PC-9 (cell line): ENCODE results near the gene LHFPL2.

Experiments
- EZH2 ChIP-seq: fragments of 200-600 bp; sonication (generic); IDR thresholded peaks from 2 replicates; pipeline ENCODE4 v1.8.0; 2017; ENCODE audit warnings: antibody characterized with exemption, low read depth
- TF ChIP-seq, protein P1 (sequence below): fragments of 200-600 bp; sonication (generic); conservative IDR thresholded peaks from 2 replicates; pipeline ENCODE4 v1.6.1; 2017; ENCODE audit warnings: mixed run types, antibody characterized with exemption, mild to moderate bottlenecking, moderate library complexity

GRCh38 chr5:78562001-78562400, 86.6 kb downstream of the LHFPL2 start:
- TF ChIP-seq, protein P1, sequence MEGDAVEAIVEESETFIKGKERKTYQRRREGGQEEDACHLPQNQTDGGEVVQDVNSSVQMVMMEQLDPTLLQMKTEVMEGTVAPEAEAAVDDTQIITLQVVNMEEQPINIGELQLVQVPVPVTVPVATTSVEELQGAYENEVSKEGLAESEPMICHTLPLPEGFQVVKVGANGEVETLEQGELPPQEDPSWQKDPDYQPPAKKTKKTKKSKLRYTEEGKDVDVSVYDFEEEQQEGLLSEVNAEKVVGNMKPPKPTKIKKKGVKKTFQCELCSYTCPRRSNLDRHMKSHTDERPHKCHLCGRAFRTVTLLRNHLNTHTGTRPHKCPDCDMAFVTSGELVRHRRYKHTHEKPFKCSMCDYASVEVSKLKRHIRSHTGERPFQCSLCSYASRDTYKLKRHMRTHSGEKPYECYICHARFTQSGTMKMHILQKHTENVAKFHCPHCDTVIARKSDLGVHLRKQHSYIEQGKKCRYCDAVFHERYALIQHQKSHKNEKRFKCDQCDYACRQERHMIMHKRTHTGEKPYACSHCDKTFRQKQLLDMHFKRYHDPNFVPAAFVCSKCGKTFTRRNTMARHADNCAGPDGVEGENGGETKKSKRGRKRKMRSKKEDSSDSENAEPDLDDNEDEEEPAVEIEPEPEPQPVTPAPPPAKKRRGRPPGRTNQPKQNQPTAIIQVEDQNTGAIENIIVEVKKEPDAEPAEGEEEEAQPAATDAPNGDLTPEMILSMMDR = no peak
- TF ChIP-seq EZH2 = no peak
